ENCODE data around the gene ZBTB17.

The ZBTB17 gene

DNA sequence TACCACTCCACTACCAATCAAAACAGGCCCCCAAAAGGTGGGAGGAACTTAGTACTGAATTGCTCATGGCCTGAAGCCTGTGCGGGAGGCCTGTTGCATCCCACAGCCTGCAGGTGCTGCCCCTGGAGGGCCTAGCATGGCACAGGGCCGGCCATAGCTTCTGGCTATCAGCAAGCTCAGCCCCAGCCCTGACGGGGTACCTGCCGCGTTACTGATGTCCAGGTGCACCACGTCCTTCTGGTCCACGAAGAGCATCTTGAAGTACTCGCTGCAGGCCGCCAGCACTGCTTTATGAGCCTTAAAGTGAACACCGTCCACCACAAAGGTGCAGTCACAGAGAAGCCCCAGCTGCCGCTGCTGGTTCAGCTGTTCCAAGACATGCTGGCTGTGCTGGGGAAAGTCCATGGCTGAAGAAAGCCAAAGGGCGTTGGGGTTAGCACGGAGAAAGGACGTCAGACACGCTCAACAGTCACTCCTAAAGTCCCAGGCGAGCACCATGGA is 27.8 kb downstream of the ZBTB17 start:
- H3K9me3 ChIP-seq (replicated peaks in 1 of 11), result no peaks in the 10 kb centered on the region
- H3K9ac ChIP-seq, result peak overlapping the region in 10 of 11 experiments; percentile 13 to 79 (median 38); a peak in 10 of 22 replicates
- H3K4me2 ChIP-seq, result peak overlapping the region in 7 of 11 experiments; percentile 88 to 98 (median 97); a peak in 14 of 22 replicates
- H3K27ac ChIP-seq, result peak overlapping the region in 10 of 11 experiments; percentile 25 to 86 (median 70); a peak in 15 of 22 replicates
- peaks cover 6 to 99% (median 95%) of the 10 kb centered on the region in 11 experiments; a peak in 20 of 22 replicates for H4K20me1 ChIP-seq
- TF ChIP-seq Cebpa-rat (IDR thresholded peaks at IDR 0.05), result no peak
- H3K4me3 ChIP-seq, result peak overlapping the region in 2 of 10 experiments; percentile 11 to 40; a peak in 3 of 20 replicates
- H3K27me3 ChIP-seq, result no peaks in the 10 kb centered on the region
- peaks cover 53 to 79% (median 64%) of the 10 kb centered on the region in 10 experiments for H3K4me1 ChIP-seq
- H3K36me3 ChIP-seq, result peaks cover 50 to 83% (median 71%) of the 10 kb centered on the region in 11 experiments

GRCh38 chr1:15947382-15948090 is 28.4 kb downstream of the ZBTB17 start:
- Histone ChIP-seq H3K9ac (peak overlapping the region in 5 of 11 experiments; percentile 37 to 79 (median 55); a peak in 6 of 22 replicates), H3K36me3 (peaks cover 56 to 87% (median 77%) of the 10 kb centered on the region in 11 experiments), H3K27ac (peak overlapping the region in 6 of 11 experiments; percentile 25 to 86 (median 74); a peak in 6 of 22 replicates), H3K4me1 (peaks cover 47 to 79% (median 58%) of the 10 kb centered on the region in 10 experiments), H3K4me3 (peak overlapping the region in 2 of 10 experiments; percentile 11 to 40; a peak in 2 of 20 replicates), H4K20me1 (peaks cover 6 to 99% (median 97%) of the 10 kb centered on the region in 11 experiments; a peak in 20 of 22 replicates), H3K4me2 (peak overlapping the region in 5 of 11 experiments; percentile 88 to 97 (median 97); a peak in 9 of 22 replicates), H3K27me3 (no peaks in the 10 kb centered on the region), H3K9me3 (replicated peaks in 1 of 11) (no peaks in the 10 kb centered on the region)
- no peak for TF ChIP-seq Cebpa-rat (IDR thresholded peaks at IDR 0.05)

DNA sequence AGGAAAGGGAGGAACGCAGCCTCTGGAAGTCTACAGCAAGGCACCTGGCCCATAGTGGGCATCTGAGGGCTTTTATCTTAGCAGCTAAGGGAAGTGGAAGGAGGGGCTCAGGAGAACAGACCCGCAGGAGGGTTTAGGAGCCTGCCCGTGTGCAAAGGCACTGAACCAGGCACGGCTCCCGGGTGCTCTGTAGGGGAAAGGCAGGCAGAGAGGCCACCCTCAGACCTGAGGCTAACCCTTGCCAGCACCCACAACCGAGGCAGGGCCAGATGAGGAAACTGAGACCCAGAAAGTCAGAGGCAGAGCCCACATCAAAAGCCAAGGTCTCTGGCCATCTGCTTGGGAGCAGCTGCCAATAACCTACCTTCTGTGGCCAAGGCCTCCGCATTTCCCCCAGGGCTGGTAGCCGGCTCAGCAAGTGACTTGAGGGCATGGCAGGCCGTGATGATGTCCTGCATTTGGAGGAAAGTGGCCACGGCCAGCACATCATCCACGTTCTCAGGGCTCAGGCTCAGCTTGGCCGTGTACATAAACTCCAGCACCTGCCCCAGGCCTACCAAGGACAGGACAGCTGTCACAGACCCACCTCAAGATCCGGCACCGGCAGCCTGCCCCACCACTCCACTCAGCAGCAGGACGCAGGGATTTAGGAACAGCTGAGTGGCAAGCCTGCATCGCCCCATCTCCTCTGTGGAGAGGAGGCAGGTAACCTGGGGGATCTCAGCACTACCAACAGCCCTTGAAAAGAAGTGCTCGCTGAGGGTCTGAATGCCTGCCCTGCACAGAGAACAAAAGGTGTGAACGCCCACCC is 29.1 kb downstream of the ZBTB17 start:
- Histone ChIP-seq H3K4me2 (peak overlapping the region in 3 of 11 experiments; percentile 92 to 97 (median 97); a peak in 4 of 22 replicates), H4K20me1 (peaks cover 6 to 99% (median 97%) of the 10 kb centered on the region in 11 experiments; a peak in 20 of 22 replicates), H3K27ac (peak overlapping the region in 2 of 11 experiments; percentile 14 to 36; a peak in 3 of 22 replicates), H3K4me3 (peak overlapping the region in 1 of 10 experiments; percentile 40; a peak in 2 of 20 replicates), H3K4me1 (peaks cover 39 to 72% (median 50%) of the 10 kb centered on the region in 10 experiments), H3K27me3 (no peaks in the 10 kb centered on the region), H3K9me3 (replicated peaks in 1 of 11) (no peaks in the 10 kb centered on the region), H3K36me3 (peaks cover 64 to 90% (median 82%) of the 10 kb centered on the region in 11 experiments), H3K9ac (peak overlapping the region in 5 of 11 experiments; percentile 17 to 55 (median 47); a peak in 8 of 22 replicates)
- no peak for TF ChIP-seq Cebpa-rat (IDR thresholded peaks at IDR 0.05)

DNA sequence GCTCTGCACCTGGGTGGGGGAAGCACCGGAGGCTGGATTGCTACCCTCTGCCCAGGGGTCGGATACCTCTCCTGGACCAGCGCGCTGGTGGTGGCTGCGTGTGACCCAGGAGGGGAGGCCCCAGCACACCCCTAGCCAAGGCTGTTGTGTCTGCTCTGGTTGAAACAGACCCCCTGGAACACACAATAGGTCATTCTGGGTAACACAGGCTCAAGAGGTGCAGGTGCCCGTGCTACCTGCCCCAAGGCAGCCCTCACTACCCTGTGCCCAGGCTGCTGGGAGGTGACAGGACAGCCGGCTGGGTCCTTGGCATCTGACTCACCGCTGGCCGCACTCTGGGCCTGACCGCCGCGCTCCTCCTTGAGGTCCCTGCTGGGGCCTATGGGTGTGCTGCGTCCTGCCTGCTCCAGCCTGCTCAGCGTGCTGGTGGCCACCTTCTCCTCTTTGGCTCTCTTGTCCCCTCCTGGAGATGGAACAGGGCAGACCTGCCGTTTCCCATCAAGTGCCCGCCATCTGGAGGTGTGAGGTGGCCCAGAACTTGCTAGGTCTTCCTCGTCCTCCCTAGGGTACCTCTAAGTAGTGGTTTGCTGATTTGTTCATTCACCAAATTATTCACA is 30.0 kb downstream of the ZBTB17 start:
- Histone ChIP-seq H3K36me3 (peaks cover 72 to 98% (median 90%) of the 10 kb centered on the region in 11 experiments), H3K4me3 (no peak overlapping the region), H3K27ac (peak overlapping the region in 2 of 11 experiments; percentile 14 to 36; a peak in 1 of 22 replicates), H3K9me3 (replicated peaks in 1 of 11) (no peaks in the 10 kb centered on the region), H4K20me1 (peaks cover 6 to 100% (median 99%) of the 10 kb centered on the region in 11 experiments; a peak in 20 of 22 replicates), H3K27me3 (no peaks in the 10 kb centered on the region), H3K4me1 (peaks cover 31 to 72% (median 42%) of the 10 kb centered on the region in 10 experiments), H3K4me2 (peak overlapping the region in 2 of 11 experiments; percentile 92 to 97; a peak in 2 of 22 replicates), H3K9ac (peak overlapping the region in 2 of 11 experiments; percentile 31 to 52; a peak in 4 of 22 replicates)
- TF ChIP-seq Cebpa-rat (IDR thresholded peaks at IDR 0.05), result no peak

GRCh38 chr1:15945011-15945831 is 30.7 kb downstream of the ZBTB17 start:
- Histone ChIP-seq H3K4me2 (no peak overlapping the region), H3K27ac (no peak overlapping the region), H3K36me3 (peaks cover 80 to 100% (median 95%) of the 10 kb centered on the region in 11 experiments), H3K27me3 (no peaks in the 10 kb centered on the region), H3K9ac (no peak overlapping the region), H4K20me1 (peaks cover 6 to 100% (median 99%) of the 10 kb centered on the region in 11 experiments; a peak in 20 of 22 replicates), H3K4me3 (no peak overlapping the region), H3K4me1 (peaks cover 24 to 72% (median 35%) of the 10 kb centered on the region in 10 experiments), H3K9me3 (replicated peaks in 1 of 11) (no peaks in the 10 kb centered on the region)
- TF ChIP-seq Cebpa-rat (IDR thresholded peaks at IDR 0.05), result no peak

DNA sequence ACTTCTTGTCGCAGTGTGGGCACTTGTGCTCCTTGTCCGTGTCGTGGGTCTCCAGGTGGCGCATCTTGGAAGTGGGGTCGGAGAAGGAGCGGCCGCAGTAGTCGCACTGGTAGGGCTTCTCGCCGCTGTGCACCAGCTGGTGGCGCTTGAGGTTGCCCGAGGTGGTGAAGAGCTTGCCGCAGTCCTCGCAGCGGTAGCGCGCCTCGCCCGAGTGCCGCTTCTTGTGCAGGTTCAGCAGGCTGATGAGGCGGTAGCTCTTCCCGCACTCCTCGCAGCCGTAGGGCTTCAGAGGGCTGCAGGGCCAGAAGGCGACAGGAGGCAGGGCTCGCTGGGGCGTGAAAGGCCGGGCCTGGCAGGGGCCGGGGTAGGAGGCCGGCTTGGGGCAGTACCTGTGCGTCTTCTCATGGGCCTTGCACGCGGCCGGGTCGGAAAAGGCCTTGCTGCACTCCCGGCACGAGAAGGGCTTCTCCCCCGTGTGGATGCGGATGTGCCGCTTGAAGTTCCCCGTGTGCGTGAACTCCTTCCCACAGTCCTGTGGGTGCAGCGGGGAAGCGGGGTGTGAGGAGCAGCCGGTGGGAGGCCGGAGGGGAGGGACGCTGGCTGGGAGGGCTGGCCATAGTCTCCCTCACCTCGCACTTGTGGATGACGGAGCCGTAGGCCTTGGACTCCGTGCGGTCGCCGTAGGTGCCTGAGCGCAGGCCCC is 31.4 kb downstream of the ZBTB17 start:
- H3K4me1 ChIP-seq, result peaks cover 16 to 72% (median 28%) of the 10 kb centered on the region in 10 experiments; a peak in 19 of 20 replicates
- no peak overlapping the region for H3K4me2 ChIP-seq
- H3K27me3 ChIP-seq, result no peaks in the 10 kb centered on the region
- H3K9ac ChIP-seq, result no peak overlapping the region
- H3K27ac ChIP-seq, result no peak overlapping the region
- no peaks in the 10 kb centered on the region for H3K9me3 ChIP-seq (replicated peaks in 1 of 11)
- H3K4me3 ChIP-seq, result no peak overlapping the region
- no peak for TF ChIP-seq Cebpa-rat (IDR thresholded peaks at IDR 0.05)
- H3K36me3 ChIP-seq, result peaks cover 86 to 100% (median 95%) of the 10 kb centered on the region in 11 experiments
- peaks cover 6 to 100% (median 99%) of the 10 kb centered on the region in 11 experiments; a peak in 20 of 22 replicates for H4K20me1 ChIP-seq

GRCh38 chr1:15943992-15944307 is 32.0 kb downstream of the ZBTB17 start:
- Histone ChIP-seq H3K27ac (no peak overlapping the region), H3K36me3 (peaks cover 90 to 100% (median 95%) of the 10 kb centered on the region in 11 experiments), H3K4me1 (peaks cover 11 to 72% (median 23%) of the 10 kb centered on the region in 10 experiments; a peak in 19 of 20 replicates), H3K9ac (no peak overlapping the region), H3K9me3 (replicated peaks in 1 of 11) (no peaks in the 10 kb centered on the region), H3K4me2 (no peak overlapping the region), H3K4me3 (no peak overlapping the region), H3K27me3 (no peaks in the 10 kb centered on the region), H4K20me1 (peaks cover 6 to 100% (median 99%) of the 10 kb centered on the region in 11 experiments; a peak in 20 of 22 replicates)
- TF ChIP-seq Cebpa-rat (IDR thresholded peaks at IDR 0.05), result no peak

All from BLaER1 treated with 17β-estradiol and CSF1 and Interleukin-3, amounts not matched to agents 10 nM and 100 nM (cell line).